GM18858 (cell line): ENCODE results near the gene PRDX2.

Source experiments
- ATAC-seq: cut with Tn5 transposase; IDR thresholded peaks from one replicate; pipeline ENCODE4 v1.9.1; 2021; ENCODE audit not compliant: unreplicated experiment

Gene PRDX2

DNA sequence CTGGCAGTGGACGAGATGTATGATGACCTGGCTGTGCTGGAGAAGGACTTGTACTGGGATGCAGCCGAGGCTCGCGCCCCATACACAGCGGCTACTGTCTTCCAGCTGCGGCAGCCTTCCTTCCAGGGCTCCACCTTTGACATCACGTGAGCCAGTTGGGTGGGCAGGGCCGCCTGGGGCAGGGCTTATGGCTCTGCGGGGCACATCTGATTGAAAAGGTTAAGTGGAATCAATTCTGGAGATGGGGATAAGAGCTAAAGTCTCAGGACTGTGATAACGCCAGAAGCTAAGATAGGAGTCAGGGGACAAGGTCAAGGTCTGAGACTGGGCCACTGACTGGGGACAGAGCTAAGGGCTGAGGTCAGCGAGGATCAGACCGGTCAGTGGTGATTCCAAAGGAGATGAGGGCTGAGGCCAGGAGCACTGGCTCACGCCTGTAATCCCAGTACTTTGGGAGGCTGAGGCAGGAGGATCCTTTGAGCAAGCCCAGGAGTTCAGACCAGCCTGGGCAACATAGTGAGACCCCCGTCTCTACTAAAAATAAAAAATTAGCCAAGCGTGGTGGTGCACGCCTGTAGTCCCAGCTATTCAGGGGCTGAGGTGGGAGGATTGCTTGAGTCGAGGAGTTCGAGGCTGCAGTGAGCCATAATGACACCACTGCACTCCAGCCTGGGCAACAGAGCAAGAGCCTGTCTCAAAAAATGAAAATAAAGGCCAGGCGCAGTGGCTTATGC is 45.3 kb downstream of the PRDX2 start:
- no peak for ATAC-seq

GRCh38 chr19:12754465-12755196 is 47.0 kb downstream of the PRDX2 start:
- no peak for ATAC-seq

- ATAC-seq, result no peak
These were observed 49.4 kb downstream of the PRDX2 start for GRCh38 chr19:12752056-12752781.

- ATAC-seq, result no peak
These were observed 50.0 kb downstream of the PRDX2 start, which contains the start of gene BEST2 for GRCh38 chr19:12751635-12752034. Gene BEST2, plus strand, starts transcription at chr19:12751791. Its CDS starts 802 bp downstream, at chr19:12752593.

DNA sequence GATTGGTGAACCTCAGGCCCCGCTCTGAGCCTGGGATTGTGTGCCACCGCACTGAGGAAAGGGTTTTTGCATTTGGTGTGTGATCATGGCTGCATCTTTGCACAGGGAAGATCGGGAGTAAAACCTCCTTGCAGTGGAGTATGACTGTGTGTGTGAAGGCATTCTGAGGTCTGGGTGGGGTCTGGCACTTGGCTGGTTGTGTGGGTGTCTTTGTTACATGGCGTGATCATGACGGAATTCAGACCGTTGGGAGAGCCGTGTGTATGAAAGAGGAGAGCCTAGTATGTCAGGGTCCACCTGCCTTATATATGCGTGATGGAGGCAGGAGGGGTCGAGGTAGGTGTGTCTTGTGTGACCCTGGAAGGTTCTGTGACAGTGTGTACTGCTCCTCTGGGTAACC is 50.7 kb downstream of the PRDX2 start:
- ATAC-seq, result no peak

- ATAC-seq, result no peak
These were observed 51.6 kb downstream of the PRDX2 start for GRCh38 chr19:12749938-12750521.

GRCh38 chr19:12748489-12748888 is 53.1 kb downstream of the PRDX2 start:
- no peak for ATAC-seq
